GM23248 (cell line): ENCODE measurements around the gene SLC29A1.

ENCODE experiments used
- EZH2 ChIP-seq: fragments of 200-600 bp; sonication (generic); IDR thresholded peaks from 2 replicates; pipeline ENCODE4 v1.6.1; 2018; ENCODE audit warnings: antibody characterized with exemption, mild to moderate bottlenecking; ENCODE audit not compliant: insufficient read depth, poor library complexity, severe bottlenecking
- EZH2phosphoT487 ChIP-seq: fragments of 200-600 bp; sonication (generic); IDR thresholded peaks from 2 replicates; pipeline ENCODE4 v1.6.1; 2018; ENCODE audit warnings: antibody characterized with exemption, moderate library complexity, mild to moderate bottlenecking, low read depth; ENCODE audit not compliant: insufficient read depth

DNA sequence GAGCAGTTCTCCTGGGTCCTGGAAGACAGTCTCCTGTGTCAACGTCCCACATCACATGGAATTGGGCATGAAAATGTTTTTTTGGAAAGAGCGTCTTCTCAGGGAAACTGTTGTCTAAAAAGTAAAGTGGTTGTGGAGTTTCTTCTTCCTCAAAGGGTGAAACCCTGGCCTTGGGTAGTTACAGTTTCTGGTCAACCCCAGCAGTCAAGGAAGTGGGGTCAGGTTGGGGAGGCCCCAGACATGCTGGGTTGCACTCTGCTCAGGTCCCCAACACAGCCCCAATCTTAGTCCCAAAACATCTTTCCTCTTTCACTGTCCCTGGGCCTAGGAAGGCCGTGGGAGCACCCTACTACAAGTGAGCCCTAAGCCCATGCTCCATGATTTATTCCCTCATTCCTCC lies 43.0 kb downstream of the SLC29A1 start:
- no peak for TF ChIP-seq EZH2
- no peak for TF ChIP-seq EZH2phosphoT487
